GM23338 (cell line): ENCODE results near the gene TPGS1. TPM values are rescaled to one million over a fixed set of nuclear protein-coding genes. Genes with fewer than 3 reads are reported as not detected.

Source experiments
- ATAC-seq: fragments of 200-7000 bp; cut with Tn5 transposase; 3 replicates; pipeline ENCODE4 v1.9.1; 2020
- DNase-seq: peaks from one replicate; pipeline ENCODE4 v3.0.0-alpha.2; 2015; ENCODE audit warnings: low spot score
- H2AFZ ChIP-seq: fragments of 200-600 bp; sonication (generic); 2 replicates; pipeline ENCODE4 v1.8.0; 2016; ENCODE audit warnings: antibody characterized with exemption, mild to moderate bottlenecking, moderate library complexity
- H3F3A ChIP-seq: fragments of 200-600 bp; sonication (generic); replicated peaks from 2 replicates; pipeline ENCODE4 v1.8.0; 2017; ENCODE audit warnings: antibody characterized with exemption, mixed run types, low read depth
- H3K27ac ChIP-seq: fragments of 200-600 bp; sonication (generic); 2 replicates; pipeline ENCODE4 v1.6.1; 2016; ENCODE audit warnings: low read depth
- H3K27me3 ChIP-seq: fragments of 200-600 bp; sonication (generic); 2 replicates; pipeline ENCODE4 v1.8.0; 2016; ENCODE audit warnings: mild to moderate bottlenecking, mixed run types, moderate library complexity; ENCODE audit not compliant: insufficient read depth
- H3K36me3 ChIP-seq: fragments of 200-600 bp; sonication (generic); 2 replicates; pipeline ENCODE4 v1.8.0; 2016; ENCODE audit warnings: mild to moderate bottlenecking; ENCODE audit not compliant: insufficient read depth
- H3K4me1 ChIP-seq: fragments of 200-600 bp; sonication (generic); 2 replicates; pipeline ENCODE4 v1.8.0; 2016; ENCODE audit warnings: mild to moderate bottlenecking, moderate library complexity; ENCODE audit not compliant: insufficient read depth
- H3K4me2 ChIP-seq: fragments of 200-600 bp; sonication (generic); 2 replicates; pipeline ENCODE4 v1.7.1; 2017; ENCODE audit warnings: mixed run types
- H3K4me3 ChIP-seq: fragments of 200-600 bp; sonication (generic); 2 replicates; pipeline ENCODE4 v1.6.1; 2016; ENCODE audit warnings: mixed run types
- H3K79me2 ChIP-seq: fragments of 200-600 bp; sonication (generic); replicated peaks from 2 replicates; pipeline ENCODE4 v1.8.0; 2017; ENCODE audit warnings: mild to moderate bottlenecking; ENCODE audit not compliant: insufficient read depth
- H3K9me2 ChIP-seq: fragments of 200-600 bp; sonication (generic); 2 replicates; pipeline ENCODE4 v1.8.0; 2017; ENCODE audit not compliant: insufficient read depth
- H4K20me1 ChIP-seq: fragments of 200-600 bp; sonication (generic); replicated peaks from 2 replicates; pipeline ENCODE4 v1.8.0; 2017; ENCODE audit warnings: mild to moderate bottlenecking; ENCODE audit not compliant: insufficient read depth
- H3K27ac Mint-ChIP-seq: 2 replicates; pipeline ENCODE4 v1.8.0; 2020; ENCODE audit warnings: inconsistent platforms, mild to moderate bottlenecking, moderate library complexity, mixed read lengths
- H3K27me3 Mint-ChIP-seq: 3 replicates; pipeline ENCODE4 v1.8.0; 2022; ENCODE audit warnings: low read depth, mild to moderate bottlenecking, moderate library complexity, mixed read lengths, inconsistent platforms; ENCODE audit not compliant: insufficient read depth, poor library complexity
- H3K36me3 Mint-ChIP-seq: 3 replicates; pipeline ENCODE4 v1.8.0; 2021; ENCODE audit warnings: low read depth, mild to moderate bottlenecking, inconsistent platforms, moderate library complexity, mixed read lengths
- H3K4me1 Mint-ChIP-seq: 3 replicates; pipeline ENCODE4 v1.8.0; 2020; ENCODE audit warnings: mild to moderate bottlenecking, inconsistent platforms, mixed read lengths
- H3K4me3 Mint-ChIP-seq: 3 replicates; pipeline ENCODE4 v1.8.0; 2021; ENCODE audit warnings: moderate library complexity, mild to moderate bottlenecking, inconsistent platforms, mixed read lengths
- H3K9me3 Mint-ChIP-seq: 3 replicates; pipeline ENCODE4 v1.8.0; 2020; ENCODE audit warnings: moderate library complexity, mild to moderate bottlenecking, inconsistent platforms, mixed read lengths
- CTCF ChIP-seq, 2 experiments: fragments of 200-600 bp in 1 of 2; sonication (generic) in 1 of 2; conservative IDR thresholded peaks; 2 replicates each; pipeline versions ENCODE4 v1.5.1 to v1.6.1; 2016 to 2017; ENCODE audit warnings: antibody characterized with exemption in 2 of 2, low read depth in 2 of 2, mild to moderate bottlenecking in 2 of 2, moderate library complexity in 1 of 2
- ETS1 ChIP-seq: IDR thresholded peaks from 2 replicates; pipeline ENCODE4 v1.6.1; 2016; ENCODE audit warnings: antibody characterized with exemption
- EZH2 ChIP-seq: fragments of 200-600 bp; sonication (generic); IDR thresholded peaks from one replicate; pipeline ENCODE4 v1.8.0; 2017; ENCODE audit warnings: antibody characterized with exemption, mild to moderate bottlenecking, low read depth; ENCODE audit not compliant: unreplicated experiment
- EZH2phosphoT487 ChIP-seq: fragments of 200-600 bp; sonication (generic); IDR thresholded peaks from one replicate; pipeline ENCODE4 v1.8.1; 2018; ENCODE audit warnings: antibody characterized with exemption; ENCODE audit not compliant: unreplicated experiment
- JUNB ChIP-seq: IDR thresholded peaks from one replicate; pipeline ENCODE4 v1.6.1; 2016; ENCODE audit warnings: antibody characterized with exemption; ENCODE audit not compliant: unreplicated experiment
- NANOG ChIP-seq: IDR thresholded peaks from 2 replicates; pipeline ENCODE4 v1.6.1; 2016; ENCODE audit warnings: antibody characterized with exemption, borderline replicate concordance
- POLR2AphosphoS5 ChIP-seq: IDR thresholded peaks from 2 replicates; pipeline ENCODE4 v1.6.1; 2016; ENCODE audit warnings: antibody characterized with exemption, low read depth
- STAT1 ChIP-seq: IDR thresholded peaks from one replicate; pipeline ENCODE4 v1.6.1; 2016; ENCODE audit warnings: antibody characterized with exemption; ENCODE audit not compliant: unreplicated experiment
- ZNF114 ChIP-seq: fragments of 250-450 bp; sonication (Bioruptor Pico); IDR thresholded peaks from 2 replicates; pipeline ENCODE4 v1.5.0; 2020; ENCODE audit warnings: mild to moderate bottlenecking, moderate library complexity
- ZNF462 ChIP-seq: fragments of 250-450 bp; sonication (Bioruptor Pico); IDR thresholded peaks from 2 replicates; pipeline ENCODE4 v1.5.0; 2020; ENCODE audit warnings: mild to moderate bottlenecking, moderate library complexity
- polyA plus RNA-seq: library from polyadenylated mRNA; unstranded; fragments of >200 nt; fragmentation: Nextera tagmentation; extraction: Ambion mirVana; gene quantifications from 2 replicates; pipeline ENCODE4 v1.2.1, GENCODE V29; 2016
- total RNA-seq: library from RNA; depleted of rRNA; stranded (reverse); fragments of >200 nt; shearing (Covaris generic); gene quantifications from 2 replicates; pipeline ENCODE4 v1.2.3, GENCODE V29; 2014

TPGS1 gene
- total and polyA plus RNA-seq, 2 experiments from 2014 or later = 11.9 to 38.4 TPM

GRCh38 chr19:501646-502045, 5.7 kb upstream of the TPGS1 start:
- H3K9me3 Mint-ChIP-seq = peaks cover 9% of the 10 kb centered on the region; the same call in 2 of the 3 replicates
- peaks cover 6% of the 10 kb centered on the region for H3K4me1 Mint-ChIP-seq
- Histone ChIP-seq H3K4me2 (no peak overlapping the region), H3K27ac (no peak overlapping the region), H3K79me2 (no peaks in the 10 kb centered on the region), H3K9me2 (no peaks in the 10 kb centered on the region), H3F3A (peaks cover 4% of the 10 kb centered on the region; the same call in 1 of the 2 replicates), H3K4me3 (no peak overlapping the region), H3K27me3 (peaks cover 37% of the 10 kb centered on the region), H3K36me3 (no peaks in the 10 kb centered on the region), H3K4me1 (peaks cover 9% of the 10 kb centered on the region; the same call in 1 of the 2 replicates), H2AFZ (no peak overlapping the region), H4K20me1 (no peaks in the 10 kb centered on the region)
- H3K36me3 Mint-ChIP-seq = peaks cover 2% of the 10 kb centered on the region; the same call in 2 of the 3 replicates
- no peak for ATAC-seq
- DNase-seq = no peak
- no peak for TF ChIP-seq POLR2AphosphoS5
- no peak for TF ChIP-seq ETS1
- TF ChIP-seq CTCF (conservative IDR thresholded peaks at IDR 0.05; ENCODE audit: low read depth in 2 of 2) = no peak
- no peak for TF ChIP-seq JUNB
- H3K27ac Mint-ChIP-seq = no peak overlapping the region
- H3K4me3 Mint-ChIP-seq = no peak overlapping the region
- peaks cover 29% of the 10 kb centered on the region for H3K27me3 Mint-ChIP-seq

GRCh38 chr19:504616-505015, 2.7 kb upstream of the TPGS1 start:
- no peak overlapping the region for H3K4me2 ChIP-seq
- H3K27ac ChIP-seq = no peak overlapping the region
- H3K27me3 ChIP-seq = peaks cover 14% of the 10 kb centered on the region
- H3K27me3 Mint-ChIP-seq = peaks cover 24% of the 10 kb centered on the region
- no peak overlapping the region for H3K27ac Mint-ChIP-seq
- 0 out of 2 replicates have a peak, but pooled peaks cover 7% of the 10 kb centered on the region for H3F3A ChIP-seq
- ATAC-seq (no peak), DNase-seq (no peak)
- H2AFZ ChIP-seq = no peak overlapping the region
- H3K9me2 ChIP-seq = no peaks in the 10 kb centered on the region
- H3K79me2 ChIP-seq = no peaks in the 10 kb centered on the region
- H3K4me1 ChIP-seq = peaks cover 9% of the 10 kb centered on the region; the same call in 1 of the 2 replicates
- H4K20me1 ChIP-seq = no peaks in the 10 kb centered on the region
- peaks cover 11% of the 10 kb centered on the region for H3K36me3 Mint-ChIP-seq
- peaks cover 9% of the 10 kb centered on the region for H3K4me1 Mint-ChIP-seq
- H3K9me3 Mint-ChIP-seq = peaks cover 12% of the 10 kb centered on the region; the same call in 2 of the 3 replicates
- no peak overlapping the region for H3K4me3 Mint-ChIP-seq
- H3K4me3 ChIP-seq = no peak overlapping the region
- H3K36me3 ChIP-seq = no peaks in the 10 kb centered on the region; the same call in 1 of the 2 replicates
- TF ChIP-seq ZNF114 (CRISPR knock-in tag) (no peak), EZH2 (no peak), ETS1 (no peak), NANOG (no peak), JUNB (no peak), ZNF462 (CRISPR knock-in tag) (no peak), POLR2AphosphoS5 (no peak), STAT1 (no peak), EZH2phosphoT487 (no peak)
